ENCODE results near the gene DBR1.

DBR1 gene
- total RNA-seq: 37.1 to 57.1 (median 44.0) reads per million in 9 experiments

- H3K36me3 Mint-ChIP-seq (ENCODE audit: insufficient read depth): peaks cover 41% of the 10 kb centered on the region
- peaks cover 22 to 39% of the 10 kb centered on the region in 2 donors for H3K4me1 Mint-ChIP-seq (ENCODE audit: low read depth in 2 of 2)
- peak; percentile 72 to 75 (median 73) for DNase-seq
- peaks cover 0 to 9% of the 10 kb centered on the region in 2 donors for H3K27me3 Mint-ChIP-seq
- H3K27ac Mint-ChIP-seq: peak within 1 kb of the TSS; percentile 94 to 95
- peak within 1 kb of the TSS; percentile 92 to 96 for H3K4me3 Mint-ChIP-seq
- ATAC-seq (replicated peaks): peak; percentile 88
- no peaks in the 10 kb centered on the region for H3K9me3 Mint-ChIP-seq
Measured at GRCh38 chr3:138174421-138175131, at the start of gene DBR1. TSS of gene DBR1 (minus strand) at chr3:138174921. CDS start at chr3:138174795, 126 bp downstream.

DNA sequence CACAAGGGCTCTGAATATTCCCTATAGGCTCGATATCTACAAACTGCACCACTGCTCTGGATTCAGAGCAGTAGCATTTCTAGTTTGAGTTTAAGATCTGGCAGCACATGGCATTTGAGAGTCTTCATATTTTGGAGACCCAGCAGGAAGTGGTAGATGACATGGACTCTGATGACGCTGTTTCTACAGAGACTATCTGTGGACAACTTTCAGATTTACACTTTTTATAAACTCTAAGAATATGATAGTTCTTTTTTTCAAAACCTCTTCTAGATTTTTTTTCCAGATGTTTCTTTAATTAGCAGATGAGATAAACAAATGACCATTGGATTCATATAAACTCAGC, 48.2 kb upstream of the DBR1 start:
- peaks cover 45% of the 10 kb centered on the region for H3K36me3 Mint-ChIP-seq (ENCODE audit: insufficient read depth)
- ATAC-seq (replicated peaks): peak; percentile 39
- no peaks in the 10 kb centered on the region for H3K9me3 Mint-ChIP-seq
- no peak for DNase-seq
- H3K4me3 Mint-ChIP-seq: no peak overlapping the region
- no peaks in the 10 kb centered on the region for H3K27me3 Mint-ChIP-seq
- peak overlapping the region; percentile 54 to 88 for H3K27ac Mint-ChIP-seq
- H3K4me1 Mint-ChIP-seq (ENCODE audit: low read depth in 2 of 2): peaks cover 12 to 41% of the 10 kb centered on the region in 2 donors

- no peak for DNase-seq
Measured at GRCh38 chr3:138222131-138222941, 47.6 kb upstream of the DBR1 start.

DNA sequence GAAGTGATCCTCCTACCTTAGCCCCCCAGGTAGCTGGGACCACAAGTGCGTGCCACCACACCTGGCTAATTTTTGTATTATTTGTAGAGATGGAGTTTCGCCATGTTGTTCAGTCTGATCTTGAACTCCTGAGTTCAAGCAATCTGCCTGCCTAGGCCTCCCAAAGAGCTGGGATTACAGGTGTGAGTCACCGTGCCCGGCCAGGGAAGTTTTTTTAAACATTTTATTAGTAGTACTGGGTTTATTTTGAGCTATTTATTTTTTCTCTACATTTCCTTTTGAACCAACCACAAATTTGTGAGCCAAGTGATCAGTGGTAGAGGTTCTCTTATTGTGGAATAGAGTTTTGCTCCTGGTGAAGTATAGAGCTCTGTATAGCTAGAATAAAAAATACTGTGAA, 46.1 kb upstream of the DBR1 start:
- Mint-ChIP-seq H3K27ac (peak overlapping the region; percentile 25 to 42), H3K36me3 (ENCODE audit: insufficient read depth) (peaks cover 35% of the 10 kb centered on the region), H3K4me3 (no peak overlapping the region), H3K9me3 (no peaks in the 10 kb centered on the region), H3K4me1 (ENCODE audit: low read depth in 2 of 2) (peaks cover 12 to 50% of the 10 kb centered on the region in 2 donors), H3K27me3 (no peaks in the 10 kb centered on the region)
- no peak for ATAC-seq (replicated peaks)
- DNase-seq: no peak

More at GRCh38 chr3:138222131-138222941, 47.6 kb upstream of the DBR1 start:
- H3K36me3 Mint-ChIP-seq (ENCODE audit: insufficient read depth): peaks cover 44% of the 10 kb centered on the region
- no peak overlapping the region for H3K4me3 Mint-ChIP-seq
- no peaks in the 10 kb centered on the region for H3K9me3 Mint-ChIP-seq
- no peak for ATAC-seq (replicated peaks)
- peaks cover 12 to 47% of the 10 kb centered on the region in 2 donors for H3K4me1 Mint-ChIP-seq (ENCODE audit: low read depth in 2 of 2)
- H3K27me3 Mint-ChIP-seq: no peaks in the 10 kb centered on the region
- H3K27ac Mint-ChIP-seq: peak overlapping the region; percentile 54 to 88

DNA sequence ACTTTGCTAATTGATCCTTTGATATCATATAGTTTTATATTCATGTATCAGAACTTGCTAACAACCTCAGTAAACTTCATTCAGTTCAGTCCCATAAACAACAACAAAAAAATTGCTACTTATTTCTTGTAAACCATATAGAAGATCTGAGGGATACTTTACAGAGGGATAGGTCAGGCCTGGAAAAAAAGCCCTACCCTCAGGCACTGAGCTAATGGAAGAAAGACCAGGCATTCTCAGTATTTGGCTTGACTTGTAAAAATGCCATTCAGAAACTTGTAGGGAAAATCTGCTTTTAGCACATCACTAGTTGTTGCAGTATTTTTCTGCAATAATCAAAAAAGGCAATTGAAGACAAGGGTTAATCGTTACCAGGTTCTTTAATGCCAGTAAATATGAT, 45.5 kb upstream of the DBR1 start:
- Mint-ChIP-seq H3K4me3 (no peak overlapping the region), H3K4me1 (ENCODE audit: low read depth in 2 of 2) (peaks cover 12 to 50% of the 10 kb centered on the region in 2 donors), H3K27me3 (no peaks in the 10 kb centered on the region), H3K36me3 (ENCODE audit: insufficient read depth) (peaks cover 32% of the 10 kb centered on the region), H3K9me3 (no peaks in the 10 kb centered on the region), H3K27ac (no peak overlapping the region)
- ATAC-seq (replicated peaks) (no peak), DNase-seq (no peak)

DNA sequence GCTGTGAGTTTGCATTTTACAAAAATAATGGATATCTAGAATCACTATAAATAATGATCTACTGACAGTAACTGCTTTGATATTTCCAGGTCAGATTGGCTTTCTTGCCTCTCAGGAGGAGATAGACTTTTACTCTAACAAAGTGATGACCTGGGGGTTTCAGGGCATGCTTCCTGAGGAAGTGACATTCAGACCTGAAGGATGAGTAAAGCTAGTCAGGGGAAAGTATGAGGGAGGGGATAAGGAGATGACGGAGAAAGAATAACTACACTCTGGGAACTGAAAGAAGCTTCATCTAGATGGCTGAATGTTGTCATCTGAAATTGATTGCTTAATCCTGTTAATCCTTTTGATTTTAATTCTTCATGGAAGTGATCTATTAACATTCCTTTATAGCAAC, 44.5 kb upstream of the DBR1 start:
- Mint-ChIP-seq H3K27ac (peak overlapping the region in 1 of 2 donors; percentile 55), H3K4me3 (no peak overlapping the region), H3K27me3 (no peaks in the 10 kb centered on the region), H3K4me1 (ENCODE audit: low read depth in 2 of 2) (peaks cover 12 to 50% of the 10 kb centered on the region in 2 donors), H3K36me3 (ENCODE audit: insufficient read depth) (peaks cover 29% of the 10 kb centered on the region), H3K9me3 (no peaks in the 10 kb centered on the region)
- ATAC-seq (replicated peaks) (no peak), DNase-seq (no peak)

DNA sequence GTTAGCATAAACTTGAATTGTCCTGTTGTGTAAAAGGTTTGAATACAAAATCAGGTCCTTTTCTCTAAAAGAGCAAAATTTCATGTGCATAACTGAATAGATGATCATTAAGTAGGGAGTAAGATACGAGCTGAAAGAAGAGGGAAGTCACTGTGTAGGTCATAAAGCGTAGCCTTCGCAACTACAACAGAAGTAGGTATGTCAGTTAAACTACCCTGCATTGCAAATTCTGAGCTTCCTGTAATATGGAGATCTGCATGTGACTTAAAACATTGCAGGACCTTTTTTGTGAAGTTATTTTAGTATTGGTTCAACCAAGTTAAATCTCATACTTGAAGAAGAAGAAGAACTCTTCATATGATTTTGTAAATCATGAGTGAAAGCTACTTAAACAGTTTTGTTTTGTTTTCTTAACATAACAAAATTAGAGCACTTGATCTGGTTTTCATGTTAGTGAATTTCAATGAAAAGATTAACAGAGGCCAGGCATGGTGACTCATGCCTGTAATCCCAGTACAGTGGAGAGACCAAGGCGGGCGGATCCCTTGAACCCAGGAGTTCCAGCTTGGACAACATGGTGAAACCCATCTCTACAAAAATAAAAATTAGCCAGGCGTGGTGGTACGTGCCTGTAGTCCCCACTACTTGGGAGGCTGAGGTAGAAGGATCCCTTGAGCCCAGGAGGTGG, 38.8 kb upstream of the DBR1 start:
- H3K9me3 Mint-ChIP-seq: no peaks in the 10 kb centered on the region
- no peak overlapping the region for H3K4me3 Mint-ChIP-seq
- H3K27me3 Mint-ChIP-seq: no peaks in the 10 kb centered on the region
- ATAC-seq (replicated peaks) (no peak), DNase-seq (no peak)
- H3K27ac Mint-ChIP-seq: peak overlapping the region in 1 of 2 donors; percentile 19
- H3K4me1 Mint-ChIP-seq (ENCODE audit: low read depth in 2 of 2): peaks cover 6 to 32% of the 10 kb centered on the region in 2 donors
- peaks cover 25% of the 10 kb centered on the region for H3K36me3 Mint-ChIP-seq (ENCODE audit: insufficient read depth)

DNA sequence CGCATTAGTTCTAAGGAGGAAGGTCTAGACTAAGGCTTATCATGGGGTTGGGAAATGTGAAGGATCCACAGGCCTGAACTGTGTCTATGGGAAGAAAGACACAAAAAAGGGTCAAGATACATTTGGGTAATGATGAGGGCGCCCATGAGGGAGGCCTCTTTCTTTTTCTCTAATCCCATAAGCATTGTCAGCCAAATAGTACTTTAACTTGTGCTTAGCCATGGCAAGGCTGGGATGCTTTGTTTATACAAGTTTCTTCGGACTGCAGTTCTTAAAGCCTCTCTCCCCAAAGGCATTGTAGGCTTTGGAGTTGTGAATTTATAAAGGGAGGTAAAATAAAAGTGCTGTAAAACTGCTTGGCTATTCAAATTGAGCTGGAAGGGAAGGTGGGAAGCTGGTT, 35.8 kb upstream of the DBR1 start:
- H3K4me3 Mint-ChIP-seq: no peak overlapping the region
- peak overlapping the region in 1 of 2 donors; percentile 31 for H3K27ac Mint-ChIP-seq
- H3K36me3 Mint-ChIP-seq (ENCODE audit: insufficient read depth): peaks cover 25% of the 10 kb centered on the region
- no peaks in the 10 kb centered on the region for H3K9me3 Mint-ChIP-seq
- DNase-seq: no peak
- no peaks in the 10 kb centered on the region for H3K27me3 Mint-ChIP-seq
- no peak for ATAC-seq (replicated peaks)
- peaks cover 14 to 36% of the 10 kb centered on the region in 2 donors for H3K4me1 Mint-ChIP-seq (ENCODE audit: low read depth in 2 of 2)

DNA sequence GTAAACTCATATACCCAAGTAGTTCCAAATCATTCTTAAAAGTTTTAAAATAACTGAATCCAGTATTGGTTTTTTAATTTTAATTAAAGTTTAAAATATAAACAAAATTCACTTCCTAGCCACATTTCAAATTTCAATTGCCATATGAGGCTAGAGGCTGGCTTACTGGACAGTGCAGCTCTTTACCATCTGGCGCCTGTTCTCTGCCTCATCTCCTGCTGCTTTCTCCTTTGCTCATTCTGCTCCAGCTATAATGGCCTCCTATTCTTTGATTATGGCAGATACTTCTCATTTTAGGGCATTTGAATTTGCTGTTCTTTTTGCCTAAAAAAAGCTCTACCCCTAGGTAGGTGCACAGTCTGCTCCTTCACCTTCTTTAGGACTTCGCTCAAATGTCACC, 31.5 kb upstream of the DBR1 start:
- Mint-ChIP-seq H3K36me3 (ENCODE audit: insufficient read depth) (peaks cover 10% of the 10 kb centered on the region), H3K27ac (no peak overlapping the region), H3K9me3 (no peaks in the 10 kb centered on the region), H3K4me1 (ENCODE audit: low read depth in 2 of 2) (peaks cover 32 to 58% of the 10 kb centered on the region in 2 donors), H3K27me3 (no peaks in the 10 kb centered on the region), H3K4me3 (no peak overlapping the region)
- no peak for ATAC-seq (replicated peaks)
- no peak for DNase-seq

DNA sequence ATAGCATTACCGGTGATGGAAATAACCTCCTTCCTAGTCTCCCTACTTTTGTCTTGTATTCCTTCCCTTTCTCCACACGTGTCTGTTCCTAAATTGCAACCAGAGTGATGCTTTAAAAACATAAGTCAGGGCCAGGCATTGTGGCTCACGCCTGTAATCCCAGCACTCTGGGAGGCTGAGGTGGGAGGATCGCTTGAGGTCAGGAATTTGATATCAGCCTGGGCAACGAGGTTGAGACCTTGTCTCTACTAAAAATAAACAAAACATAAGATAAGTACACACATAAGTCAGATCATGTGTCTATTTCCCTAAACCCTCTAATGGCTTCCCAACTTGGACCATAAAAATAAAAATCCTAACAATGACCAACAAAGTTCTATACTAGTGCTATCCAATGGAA, 30.8 kb upstream of the DBR1 start:
- H3K27me3 Mint-ChIP-seq: no peaks in the 10 kb centered on the region
- ATAC-seq (replicated peaks) (no peak), DNase-seq (no peak)
- H3K4me3 Mint-ChIP-seq: no peak overlapping the region
- peaks cover 10% of the 10 kb centered on the region for H3K36me3 Mint-ChIP-seq (ENCODE audit: insufficient read depth)
- H3K9me3 Mint-ChIP-seq: no peaks in the 10 kb centered on the region
- peaks cover 32 to 63% of the 10 kb centered on the region in 2 donors for H3K4me1 Mint-ChIP-seq (ENCODE audit: low read depth in 2 of 2)
- no peak overlapping the region for H3K27ac Mint-ChIP-seq

DNA sequence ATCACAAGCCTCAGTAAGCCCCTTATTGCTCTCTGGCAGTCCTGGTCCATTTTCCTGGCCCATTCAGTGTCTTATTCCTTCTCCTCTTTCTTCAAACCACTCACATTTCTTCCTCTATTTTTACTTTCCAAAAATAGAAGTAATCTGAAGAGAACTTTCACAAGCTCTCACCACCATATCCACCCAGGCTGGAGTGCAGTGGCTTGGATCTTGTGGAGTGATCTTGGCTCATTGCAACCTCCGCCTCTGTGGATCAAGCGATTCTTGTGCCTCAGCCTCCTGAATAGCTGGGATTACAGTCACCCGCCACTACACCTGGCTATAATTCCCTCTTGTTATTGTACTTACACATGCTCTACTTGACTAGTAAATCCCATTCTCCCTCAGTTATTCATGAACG, 29.2 kb upstream of the DBR1 start:
- ATAC-seq (replicated peaks) (no peak), DNase-seq (no peak)
- Mint-ChIP-seq H3K4me3 (no peak overlapping the region), H3K36me3 (ENCODE audit: insufficient read depth) (peaks cover 7% of the 10 kb centered on the region), H3K27ac (no peak overlapping the region), H3K27me3 (no peaks in the 10 kb centered on the region), H3K4me1 (ENCODE audit: low read depth in 2 of 2) (peaks cover 47 to 74% of the 10 kb centered on the region in 2 donors), H3K9me3 (no peaks in the 10 kb centered on the region)

GRCh38 chr3:138202945-138203701, 28.4 kb upstream of the DBR1 start:
- Mint-ChIP-seq H3K36me3 (ENCODE audit: insufficient read depth) (peaks cover 7% of the 10 kb centered on the region), H3K4me3 (no peak overlapping the region), H3K27ac (no peak overlapping the region), H3K27me3 (no peaks in the 10 kb centered on the region), H3K4me1 (ENCODE audit: low read depth in 2 of 2) (peaks cover 49 to 73% of the 10 kb centered on the region in 2 donors), H3K9me3 (no peaks in the 10 kb centered on the region)
- ATAC-seq (replicated peaks): no peak
- no peak for DNase-seq

- Mint-ChIP-seq H3K27me3 (no peaks in the 10 kb centered on the region), H3K4me3 (no peak overlapping the region), H3K27ac (peak overlapping the region in 1 of 2 donors; percentile 59), H3K36me3 (ENCODE audit: insufficient read depth) (peaks cover 14% of the 10 kb centered on the region), H3K9me3 (no peaks in the 10 kb centered on the region), H3K4me1 (ENCODE audit: low read depth in 2 of 2) (peaks cover 43 to 52% of the 10 kb centered on the region in 2 donors)
- DNase-seq: no peak
- ATAC-seq (replicated peaks): no peak
Measured at GRCh38 chr3:138200424-138200823, 25.7 kb upstream of the DBR1 start.

Measured in effector memory CD8-positive, alpha-beta T cell (primary cell).